NCI-H187 (cell line): Measurements from ENCODE around the gene SDHAF2.
"Not testable (repeated sequence)": the region's sequence is repeated elsewhere in the genome, so short reads cannot be mapped to it uniquely, and the experiment has no call there.

Experiments
- DNase-seq, 2 experiments: peaks; one replicate each; lab custom pipeline; 2025; lab: John Stamatoyannopoulos, UW

Gene SDHAF2

GRCh38 chr11:61429691-61430582 is at the start of gene SDHAF2, which contains the start of gene CPSF7:
SDHAF2 (plus strand) TSS chr11:61430124; CDS start chr11:61430147, 23 bp downstream.
CPSF7 (minus strand) TSS chr11:61429975; CDS start chr11:61429235, 740 bp downstream.
- DNase-seq, result peak; percentile 79 to 89

GRCh38 chr11:61380884-61381283 is 49.0 kb upstream of the SDHAF2 start:
- no peak for DNase-seq

GRCh38 chr11:61383859-61384258 is 46.1 kb upstream of the SDHAF2 start:
- DNase-seq, result not testable (repeated sequence)

GRCh38 chr11:61384271-61385242 is 45.4 kb upstream of the SDHAF2 start:
- DNase-seq, result no peak

GRCh38 chr11:61390161-61390560 is 39.8 kb upstream of the SDHAF2 start:
- no peak for DNase-seq

GRCh38 chr11:61392981-61393595 is 36.8 kb upstream of the SDHAF2 start:
- no peak for DNase-seq

- DNase-seq, result no peak
Observed at GRCh38 chr11:61401173-61401572, 28.8 kb upstream of the SDHAF2 start.

GRCh38 chr11:61401573-61401972 is 28.4 kb upstream of the SDHAF2 start:
- no peak for DNase-seq

- DNase-seq, result no peak
Observed at GRCh38 chr11:61403658-61404057, 26.3 kb upstream of the SDHAF2 start.

- no peak for DNase-seq
Observed at GRCh38 chr11:61404103-61404502, 25.8 kb upstream of the SDHAF2 start.

- no peak for DNase-seq
Observed at GRCh38 chr11:61404641-61405040, 25.3 kb upstream of the SDHAF2 start.

GRCh38 chr11:61406067-61406466 is 23.9 kb upstream of the SDHAF2 start:
- no peak for DNase-seq

- DNase-seq, result no peak
Observed at GRCh38 chr11:61406991-61407728, 22.8 kb upstream of the SDHAF2 start.

GRCh38 chr11:61411589-61411988 is 18.3 kb upstream of the SDHAF2 start:
- DNase-seq, result no peak

GRCh38 chr11:61413496-61413895 is 16.4 kb upstream of the SDHAF2 start:
- DNase-seq, result no peak

- DNase-seq, result no peak
Observed at GRCh38 chr11:61414547-61414946, 15.4 kb upstream of the SDHAF2 start.

GRCh38 chr11:61415381-61415780 is 14.5 kb upstream of the SDHAF2 start:
- no peak for DNase-seq

GRCh38 chr11:61416941-61417340 is 13.0 kb upstream of the SDHAF2 start:
- no peak for DNase-seq

- DNase-seq, result no peak
Observed at GRCh38 chr11:61417670-61418069, 12.3 kb upstream of the SDHAF2 start.

- DNase-seq, result no peak
Observed at GRCh38 chr11:61418136-61418535, 11.8 kb upstream of the SDHAF2 start.

- DNase-seq, result no peak
Observed at GRCh38 chr11:61422226-61422625, 7.7 kb upstream of the SDHAF2 start.
